GM18868 (cell line): ENCODE measurements around the gene ADORA2A.

Source experiments
- ATAC-seq: cut with Tn5 transposase; IDR thresholded peaks from one replicate; pipeline ENCODE4 v1.9.1; 2021; ENCODE audit warnings: mild to moderate bottlenecking, moderate library complexity; ENCODE audit not compliant: unreplicated experiment

The ADORA2A gene

DNA sequence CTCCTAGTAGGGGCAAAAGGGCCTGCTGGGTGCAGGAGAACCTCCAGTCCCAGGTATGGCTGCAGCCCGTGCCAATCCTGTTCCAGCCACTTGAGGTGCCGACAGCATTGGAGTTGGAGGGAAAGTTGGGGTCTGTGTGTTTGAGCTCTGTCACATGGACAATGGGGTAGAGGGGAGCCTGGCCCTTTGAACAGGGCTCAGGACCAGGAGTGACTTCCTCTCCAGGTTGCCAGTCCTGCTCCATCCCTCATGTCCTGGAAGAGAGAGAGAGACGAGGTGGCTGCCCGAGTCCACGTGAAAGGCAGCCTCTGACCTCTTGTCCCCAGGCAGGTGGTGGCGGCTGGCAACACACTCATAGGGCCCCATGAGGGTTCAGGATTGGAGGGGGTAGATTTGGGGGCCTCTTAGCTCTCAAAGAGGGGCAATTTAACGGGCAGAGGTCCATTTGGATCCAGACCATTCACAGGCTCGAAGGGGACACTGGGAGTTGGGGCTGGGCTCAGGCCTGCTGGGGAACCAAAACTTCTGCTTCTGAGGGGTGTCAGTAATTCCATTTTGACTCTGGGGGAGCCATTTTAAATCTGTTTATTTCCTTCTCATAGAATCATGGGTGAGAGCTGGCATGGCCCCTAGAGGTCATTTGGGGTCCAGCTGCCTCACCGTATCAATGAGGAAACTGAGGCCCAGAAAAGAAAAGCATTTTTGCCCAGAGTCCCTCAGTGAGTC, 4.1 kb downstream of the ADORA2A start:
- no peak for ATAC-seq

DNA sequence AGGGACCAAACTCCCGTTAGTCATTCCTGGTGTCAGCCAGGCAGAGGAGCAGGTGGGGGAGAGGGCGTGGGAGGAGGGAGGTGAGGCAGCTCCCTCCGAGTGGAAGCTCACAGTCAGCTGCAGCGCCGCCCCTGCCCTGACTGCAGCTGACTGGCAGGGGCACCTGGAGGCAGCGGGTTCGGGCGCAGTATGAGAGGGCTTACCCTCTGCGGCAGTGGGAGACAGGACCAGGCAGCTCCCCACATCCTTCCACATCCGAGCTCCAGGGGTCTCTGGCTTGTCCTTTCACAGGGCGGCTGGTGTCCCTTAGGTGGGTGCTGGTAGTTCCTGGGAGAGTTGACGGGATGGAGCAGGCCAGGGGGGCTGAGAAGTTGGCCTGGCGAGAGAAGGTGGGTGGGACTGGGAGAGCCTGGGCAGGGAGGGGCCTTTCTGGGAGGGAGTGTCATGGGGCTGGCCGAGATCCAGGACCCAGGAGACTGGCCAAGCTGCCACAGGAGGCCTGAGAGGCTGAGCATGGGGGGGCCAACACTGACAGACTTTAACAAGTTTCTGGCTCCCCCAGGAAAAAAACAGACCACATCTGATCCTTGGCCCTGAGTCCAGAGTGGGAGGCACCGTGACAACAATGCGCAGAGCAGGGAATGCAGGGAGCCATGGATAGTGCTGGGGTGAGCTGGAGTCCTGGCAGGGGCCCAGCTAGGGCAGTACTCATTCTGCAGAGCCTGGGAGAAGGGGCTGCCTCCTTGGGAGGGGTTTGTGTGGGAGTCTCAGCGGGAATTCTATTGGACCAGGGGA, 4.9 kb downstream of the ADORA2A start:
- no peak for ATAC-seq

DNA sequence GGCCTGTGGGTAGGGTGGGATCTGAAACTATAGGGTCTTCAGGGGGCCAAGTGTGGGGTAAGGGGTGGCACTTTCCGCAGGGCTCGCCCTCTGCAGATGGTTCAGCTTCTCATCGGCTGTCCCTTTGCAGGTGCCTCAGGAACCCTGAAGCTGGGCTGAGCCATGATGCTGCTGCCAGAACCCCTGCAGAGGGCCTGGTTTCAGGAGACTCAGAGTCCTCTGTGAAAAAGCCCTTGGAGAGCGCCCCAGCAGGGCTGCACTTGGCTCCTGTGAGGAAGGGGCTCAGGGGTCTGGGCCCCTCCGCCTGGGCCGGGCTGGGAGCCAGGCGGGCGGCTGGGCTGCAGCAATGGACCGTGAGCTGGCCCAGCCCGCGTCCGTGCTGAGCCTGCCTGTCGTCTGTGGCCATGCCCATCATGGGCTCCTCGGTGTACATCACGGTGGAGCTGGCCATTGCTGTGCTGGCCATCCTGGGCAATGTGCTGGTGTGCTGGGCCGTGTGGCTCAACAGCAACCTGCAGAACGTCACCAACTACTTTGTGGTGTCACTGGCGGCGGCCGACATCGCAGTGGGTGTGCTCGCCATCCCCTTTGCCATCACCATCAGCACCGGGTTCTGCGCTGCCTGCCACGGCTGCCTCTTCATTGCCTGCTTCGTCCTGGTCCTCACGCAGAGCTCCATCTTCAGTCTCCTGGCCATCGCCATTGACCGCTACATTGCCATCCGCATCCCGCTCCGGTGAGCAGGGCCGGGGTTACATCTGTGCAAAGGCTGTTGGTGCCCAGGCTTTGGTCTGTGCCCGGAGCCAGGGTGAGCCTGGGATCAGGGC, 5.8 kb downstream of the ADORA2A start:
- no peak for ATAC-seq

DNA sequence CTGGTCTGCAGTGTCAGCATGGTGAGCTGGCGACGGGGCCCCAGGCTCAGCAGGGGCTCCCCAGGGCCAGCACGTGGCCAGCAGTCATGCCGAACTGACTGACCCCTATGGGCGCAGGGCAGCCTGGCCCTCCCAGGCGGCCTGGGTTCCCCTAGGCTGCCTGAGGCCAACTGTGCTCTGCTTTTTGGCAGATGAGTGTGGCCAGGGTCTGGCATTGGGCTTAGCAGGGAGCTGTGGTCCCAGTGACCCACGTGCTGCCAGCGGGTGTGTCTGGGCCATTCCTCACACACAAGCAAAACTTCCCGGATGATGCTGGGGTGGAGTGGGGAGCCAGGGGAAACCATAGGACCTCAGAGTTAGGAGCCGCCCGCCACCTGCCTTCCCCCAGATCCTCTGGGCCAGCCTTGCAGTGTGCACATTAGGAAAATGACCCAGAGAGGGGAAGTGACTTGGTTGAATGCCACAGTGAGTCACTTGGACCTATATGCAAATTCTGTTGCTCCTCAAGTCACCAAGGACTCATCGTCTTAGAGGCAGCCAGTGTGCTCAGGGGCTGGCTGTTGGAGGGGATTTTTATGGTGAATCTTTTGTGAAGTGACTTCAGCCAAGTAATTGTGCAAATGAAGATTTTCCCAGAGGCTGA, 6.5 kb downstream of the ADORA2A start:
- ATAC-seq = peak; percentile 69

DNA sequence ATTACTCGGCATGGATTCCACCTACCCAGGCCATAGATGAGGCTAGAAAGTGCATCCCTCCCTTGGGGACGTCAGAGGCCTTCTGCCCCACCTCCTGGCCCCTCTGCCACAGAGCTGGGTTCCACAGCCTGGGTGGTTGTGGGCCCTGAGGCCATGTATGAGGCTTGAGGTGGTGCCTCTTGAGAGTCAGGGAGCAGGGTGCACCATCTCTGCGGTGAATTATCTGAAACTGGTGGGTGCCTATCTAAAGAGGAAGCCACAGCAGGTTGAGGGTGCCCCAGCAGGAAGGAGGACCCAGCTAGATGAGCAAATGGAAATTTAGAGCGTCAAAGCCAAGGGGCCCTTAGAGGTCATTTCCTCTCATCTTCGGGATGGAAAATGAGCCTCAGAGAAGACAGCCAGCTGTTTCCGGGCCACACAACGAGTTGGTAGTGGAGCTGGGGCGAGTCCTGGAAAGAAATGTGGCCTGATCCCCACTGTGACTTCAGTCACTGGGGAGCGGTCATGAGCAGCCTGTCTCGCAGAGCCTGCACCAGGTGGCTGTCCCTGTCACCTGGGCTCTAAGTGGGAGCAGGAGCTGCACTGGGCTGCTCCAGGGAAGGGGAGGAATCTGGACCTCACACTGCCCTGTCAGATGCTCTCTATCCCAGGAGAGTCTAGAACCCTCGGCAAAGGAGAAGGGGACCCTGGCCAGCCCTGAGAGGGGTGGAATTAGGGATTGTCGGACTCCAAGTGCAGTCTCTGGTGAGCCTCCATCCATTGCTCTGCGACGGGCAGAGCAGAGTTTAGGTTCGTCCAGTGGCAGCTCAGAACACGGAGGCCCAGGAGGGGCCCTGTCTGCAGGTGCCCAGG, 7.3 kb downstream of the ADORA2A start:
- ATAC-seq = peak; percentile 61

DNA sequence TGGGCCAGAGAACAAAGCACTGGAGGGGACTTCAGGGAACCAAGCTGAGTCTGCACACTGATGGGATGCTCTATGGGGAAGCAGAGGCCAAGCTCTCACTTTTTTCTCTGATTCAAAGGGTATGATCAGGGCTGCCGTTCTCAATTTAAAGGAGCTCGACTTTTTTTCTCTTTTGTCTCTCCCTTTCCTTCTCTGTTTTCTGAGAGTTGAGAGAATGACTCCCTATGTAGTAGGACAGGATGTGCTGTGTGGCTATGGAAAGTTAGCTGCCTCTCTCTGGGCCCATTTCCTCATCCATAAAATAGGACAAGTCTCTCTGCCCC, 7.9 kb downstream of the ADORA2A start:
- no peak for ATAC-seq

DNA sequence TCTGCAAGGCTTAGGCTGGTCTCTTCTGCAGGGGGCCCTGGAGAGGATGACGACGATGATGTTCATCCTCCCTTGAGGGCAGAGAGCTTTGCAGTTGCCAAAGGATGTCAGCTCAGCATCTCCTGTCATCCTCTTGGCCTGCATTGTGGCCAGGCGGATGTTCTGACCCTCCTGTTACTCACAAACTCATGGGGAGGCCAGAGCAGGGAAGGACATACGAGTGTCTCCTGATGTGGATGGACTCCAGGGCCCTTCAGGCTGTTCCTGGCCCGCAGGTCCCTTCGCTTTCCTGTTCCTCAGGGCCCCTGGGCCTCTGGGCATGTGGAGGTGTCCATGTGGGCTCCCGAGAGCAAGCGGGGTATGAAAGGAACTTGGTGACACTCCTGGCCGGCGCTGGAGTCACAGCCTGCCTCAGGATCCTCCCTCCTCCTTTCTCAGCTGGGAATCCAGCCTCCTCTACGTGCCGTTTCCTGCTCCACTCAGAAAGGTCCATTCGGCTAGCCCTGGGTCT, 8.5 kb downstream of the ADORA2A start:
- ATAC-seq = no peak

DNA sequence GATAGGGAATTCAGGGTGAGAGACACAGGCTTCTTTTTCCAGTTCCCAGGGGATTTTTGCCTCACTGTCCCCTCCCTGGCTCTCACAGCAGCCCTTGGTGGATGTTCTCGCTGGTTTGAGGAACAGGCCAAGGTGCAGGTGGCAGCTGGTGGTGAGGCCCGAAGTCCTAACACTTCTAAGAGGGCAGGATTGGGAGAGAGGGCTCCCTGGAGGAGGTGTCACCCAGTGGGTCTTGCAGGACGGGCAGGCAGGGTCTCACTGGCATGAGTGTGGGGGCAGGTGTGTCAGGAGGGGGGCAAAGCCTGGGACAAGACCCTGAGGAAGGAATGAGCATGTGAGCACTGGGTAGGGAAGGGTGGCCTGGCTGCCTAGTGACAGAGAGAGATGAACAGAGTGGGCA, 9.2 kb downstream of the ADORA2A start:
- ATAC-seq = no peak

DNA sequence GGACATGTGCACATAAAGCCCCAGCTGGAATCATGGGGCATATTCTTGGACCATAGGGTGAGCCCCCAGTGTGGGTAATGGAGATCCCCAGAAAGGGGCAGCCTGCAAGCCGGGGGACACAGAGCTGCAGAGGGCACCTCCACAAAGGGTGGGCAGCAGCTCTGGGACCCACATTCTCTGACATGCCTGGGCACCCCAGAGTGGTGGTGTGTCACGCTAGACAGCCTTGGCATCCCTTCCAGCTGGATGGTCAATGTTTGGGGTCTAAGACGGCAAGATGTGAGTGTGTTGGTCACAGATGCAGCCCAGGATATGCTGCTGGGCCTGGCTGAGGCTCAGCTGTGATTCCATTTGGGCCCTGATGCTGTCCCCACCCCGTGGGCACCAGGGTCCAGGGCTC, 9.7 kb downstream of the ADORA2A start:
- no peak for ATAC-seq

DNA sequence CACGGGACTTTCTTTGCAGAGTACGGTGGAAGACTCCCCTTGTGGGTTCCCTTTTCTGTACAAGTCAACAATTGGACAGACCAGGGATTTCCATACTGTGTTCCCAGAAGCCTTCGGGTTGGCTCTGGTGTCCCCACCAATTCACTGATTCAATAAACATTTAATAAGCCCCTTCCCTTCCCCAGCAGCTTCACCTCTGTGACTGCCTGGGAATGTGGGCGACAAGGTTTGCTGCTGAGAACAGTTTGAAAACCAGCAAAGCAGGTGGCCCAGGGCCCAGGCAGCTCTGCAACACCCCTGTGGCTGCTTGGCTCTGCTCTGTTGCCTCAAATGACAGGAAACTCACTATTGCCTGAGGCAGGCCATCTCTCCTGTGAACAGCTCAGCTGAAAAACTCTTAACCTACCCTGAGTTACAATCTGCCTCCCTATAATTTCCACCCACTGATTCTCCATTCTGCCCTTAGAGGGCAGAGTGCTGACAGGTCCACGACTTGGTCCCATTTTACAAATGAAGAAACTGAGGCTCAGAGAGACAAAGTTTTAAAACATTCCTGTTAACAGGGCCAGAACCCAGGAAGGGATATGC, 10.4 kb downstream of the ADORA2A start:
- peak; percentile 27 for ATAC-seq

DNA sequence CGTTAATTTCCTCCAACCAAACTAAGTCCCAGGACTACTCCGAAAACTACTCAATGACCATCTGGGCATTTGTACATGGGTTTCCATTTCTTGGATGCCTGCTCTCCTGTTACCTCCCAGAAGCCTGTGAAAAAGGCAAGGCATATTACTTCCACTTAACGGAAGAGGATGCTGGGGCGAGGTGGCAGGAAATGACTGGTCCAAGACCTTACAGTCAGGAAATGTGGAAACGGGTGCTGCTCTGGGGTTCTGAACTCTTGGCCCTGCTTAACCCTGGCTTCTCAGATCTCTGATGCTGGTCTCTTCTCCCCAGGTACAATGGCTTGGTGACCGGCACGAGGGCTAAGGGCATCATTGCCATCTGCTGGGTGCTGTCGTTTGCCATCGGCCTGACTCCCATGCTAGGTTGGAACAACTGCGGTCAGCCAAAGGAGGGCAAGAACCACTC, 12.9 kb downstream of the ADORA2A start:
- ATAC-seq = no peak

DNA sequence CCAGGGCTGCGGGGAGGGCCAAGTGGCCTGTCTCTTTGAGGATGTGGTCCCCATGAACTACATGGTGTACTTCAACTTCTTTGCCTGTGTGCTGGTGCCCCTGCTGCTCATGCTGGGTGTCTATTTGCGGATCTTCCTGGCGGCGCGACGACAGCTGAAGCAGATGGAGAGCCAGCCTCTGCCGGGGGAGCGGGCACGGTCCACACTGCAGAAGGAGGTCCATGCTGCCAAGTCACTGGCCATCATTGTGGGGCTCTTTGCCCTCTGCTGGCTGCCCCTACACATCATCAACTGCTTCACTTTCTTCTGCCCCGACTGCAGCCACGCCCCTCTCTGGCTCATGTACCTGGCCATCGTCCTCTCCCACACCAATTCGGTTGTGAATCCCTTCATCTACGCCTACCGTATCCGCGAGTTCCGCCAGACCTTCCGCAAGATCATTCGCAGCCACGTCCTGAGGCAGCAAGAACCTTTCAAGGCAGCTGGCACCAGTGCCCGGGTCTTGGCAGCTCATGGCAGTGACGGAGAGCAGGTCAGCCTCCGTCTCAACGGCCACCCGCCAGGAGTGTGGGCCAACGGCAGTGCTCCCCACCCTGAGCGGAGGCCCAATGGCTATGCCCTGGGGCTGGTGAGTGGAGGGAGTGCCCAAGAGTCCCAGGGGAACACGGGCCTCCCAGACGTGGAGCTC, 13.5 kb downstream of the ADORA2A start:
- no peak for ATAC-seq

DNA sequence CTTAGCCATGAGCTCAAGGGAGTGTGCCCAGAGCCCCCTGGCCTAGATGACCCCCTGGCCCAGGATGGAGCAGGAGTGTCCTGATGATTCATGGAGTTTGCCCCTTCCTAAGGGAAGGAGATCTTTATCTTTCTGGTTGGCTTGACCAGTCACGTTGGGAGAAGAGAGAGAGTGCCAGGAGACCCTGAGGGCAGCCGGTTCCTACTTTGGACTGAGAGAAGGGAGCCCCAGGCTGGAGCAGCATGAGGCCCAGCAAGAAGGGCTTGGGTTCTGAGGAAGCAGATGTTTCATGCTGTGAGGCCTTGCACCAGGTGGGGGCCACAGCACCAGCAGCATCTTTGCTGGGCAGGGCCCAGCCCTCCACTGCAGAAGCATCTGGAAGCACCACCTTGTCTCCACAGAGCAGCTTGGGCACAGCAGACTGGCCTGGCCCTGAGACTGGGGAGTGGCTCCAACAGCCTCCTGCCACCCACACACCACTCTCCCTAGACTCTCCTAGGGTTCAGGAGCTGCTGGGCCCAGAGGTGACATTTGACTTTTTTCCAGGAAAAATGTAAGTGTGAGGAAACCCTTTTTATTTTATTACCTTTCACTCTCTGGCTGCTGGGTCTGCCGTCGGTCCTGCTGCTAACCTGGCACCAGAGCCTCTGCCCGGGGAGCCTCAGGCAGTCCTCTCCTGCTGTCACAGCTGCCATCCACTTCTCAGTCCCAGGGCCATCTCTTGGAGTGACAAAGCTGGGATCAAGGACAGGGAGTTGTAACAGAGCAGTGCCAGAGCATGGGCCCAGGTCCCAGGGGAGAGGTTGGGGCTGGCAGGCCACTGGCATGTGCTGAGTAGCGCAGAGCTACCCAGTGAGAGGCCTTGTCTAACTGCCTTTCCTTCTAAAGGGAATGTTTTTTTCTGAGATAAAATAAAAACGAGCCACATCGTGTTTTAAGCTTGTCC, 14.3 kb downstream of the ADORA2A start:
- ATAC-seq = no peak

DNA sequence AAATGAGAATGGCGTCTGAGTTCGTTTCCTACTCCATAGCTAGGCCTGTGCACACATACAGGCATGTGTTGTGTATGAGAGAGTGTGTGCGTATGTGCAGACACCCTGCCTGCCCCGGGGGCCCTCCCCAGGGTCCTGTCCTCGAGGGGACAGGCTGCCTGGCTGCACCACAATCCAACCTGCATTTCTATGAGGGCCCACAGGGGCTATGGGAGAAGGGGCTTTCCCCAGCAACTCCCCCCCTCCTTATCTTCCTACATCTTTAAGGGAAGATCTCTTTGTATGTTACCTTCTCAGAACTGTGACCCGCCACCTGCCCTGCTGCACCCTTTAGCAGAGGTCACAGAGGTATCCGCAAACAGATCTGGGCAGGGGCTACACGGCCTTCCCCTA, 14.9 kb downstream of the ADORA2A start:
- no peak for ATAC-seq

DNA sequence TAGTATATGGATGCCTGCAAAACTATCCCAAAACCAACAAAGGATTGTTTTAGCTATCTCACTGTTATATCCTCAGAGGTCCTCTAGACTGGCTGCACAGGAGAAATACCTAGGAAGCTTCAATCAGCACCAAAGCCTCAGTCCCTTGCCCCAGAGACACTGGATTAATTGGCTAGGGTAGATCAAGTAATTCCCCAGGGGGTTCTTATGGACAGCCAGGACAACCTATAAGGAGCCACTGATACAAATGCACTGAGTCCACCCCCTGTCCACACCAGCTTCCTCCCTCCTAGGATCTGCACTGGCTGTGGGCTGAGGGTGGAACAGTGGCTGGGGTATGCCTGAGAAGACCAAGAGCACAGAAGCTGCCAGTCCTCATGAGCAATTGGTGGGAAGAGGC, 16.3 kb downstream of the ADORA2A start:
- ATAC-seq = no peak

DNA sequence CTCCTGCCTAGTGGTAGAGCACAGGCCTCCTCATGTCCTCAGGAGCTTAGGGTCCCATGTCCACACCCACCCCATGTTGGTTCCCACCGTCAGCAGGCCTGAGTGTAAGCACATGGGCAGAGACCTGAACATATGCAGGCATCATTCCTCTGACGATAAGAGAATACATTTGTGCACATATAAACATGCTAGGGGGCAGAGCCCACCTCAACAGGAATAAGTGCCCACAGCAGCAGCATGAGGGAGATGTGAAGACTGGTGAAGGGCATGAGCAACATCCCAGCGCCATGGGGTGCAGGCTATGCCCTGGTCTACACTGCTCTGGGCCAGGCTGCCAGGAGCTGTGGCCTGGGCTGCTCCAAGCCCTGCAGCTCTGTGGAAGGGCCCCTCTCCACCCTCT, 16.9 kb downstream of the ADORA2A start:
- ATAC-seq = no peak

DNA sequence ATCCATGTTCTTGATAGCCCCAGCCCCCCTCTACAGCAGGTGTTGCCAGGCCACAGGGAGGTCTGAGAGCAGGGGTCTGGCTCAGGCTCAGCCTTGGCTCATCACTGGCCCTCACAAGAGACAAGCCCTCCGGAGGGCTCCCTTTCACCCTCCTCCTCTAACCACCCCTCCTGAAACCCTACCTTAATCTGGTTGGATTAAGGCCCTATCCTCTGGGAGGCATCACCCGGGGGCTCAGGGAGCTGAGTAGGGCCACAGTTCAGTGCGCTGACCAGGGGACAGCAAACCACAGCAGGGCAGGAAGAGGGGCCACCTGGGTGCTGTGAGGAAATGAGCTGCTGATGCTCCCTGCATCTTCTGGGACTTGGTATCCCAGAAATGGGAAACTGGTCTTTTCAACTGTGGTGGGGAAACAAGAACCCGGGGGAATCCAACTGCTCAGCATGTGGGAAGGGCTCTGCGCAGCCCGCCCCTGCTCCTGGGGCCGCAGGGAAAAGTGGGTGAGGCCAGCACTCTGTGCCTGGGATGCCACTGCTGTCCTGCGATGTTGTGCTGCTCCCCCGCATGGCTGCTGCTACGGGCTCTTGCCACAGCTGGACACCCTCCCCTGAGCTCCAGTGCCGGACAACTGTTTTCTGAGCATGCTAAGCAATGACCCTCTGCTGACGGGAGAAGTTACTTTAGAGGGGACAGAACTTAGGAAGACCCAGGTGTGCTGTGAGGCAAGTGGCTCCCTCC, 17.5 kb downstream of the ADORA2A start:
- ATAC-seq = no peak
